BJ (cell line): Measurements from ENCODE around the gene NIP7. TPM values are rescaled to one million over a fixed set of nuclear protein-coding genes. Genes with fewer than 3 reads are reported as not detected.

Experiments
- CTCF ChIA-PET: fragments of 350-600 bp; formaldehyde crosslinking; extraction: SDS; loops from one replicate; lab custom pipeline; 2021; ENCODE audit warnings: antibody characterized with exemption, inconsistent platforms; lab: Yijun Ruan, JAX
- POLR2A ChIA-PET: fragments of 300-600 bp; sonication (Branson Sonifier 250); formaldehyde crosslinking; extraction: SDS; loops from one replicate; lab custom pipeline; 2021; ENCODE audit warnings: antibody characterized with exemption; lab: Charles Lee
- DNase-seq: peaks from one replicate; pipeline ENCODE4 v3.0.0-alpha.2; 2011; ENCODE audit warnings: low read depth
- H3K27me3 ChIP-seq: 2 replicates; pipeline ENCODE4 v1.6.0; 2011; ENCODE audit warnings: low read length; ENCODE audit not compliant: control insufficient read depth, insufficient read depth
- H3K36me3 ChIP-seq: 2 replicates; pipeline ENCODE4 v1.5.1; 2011; ENCODE audit warnings: low read length; ENCODE audit not compliant: control insufficient read depth, insufficient read depth
- H3K4me3 ChIP-seq: 2 replicates; pipeline ENCODE4 v1.5.1; 2011; ENCODE audit warnings: low read depth, mild to moderate bottlenecking, control low read depth, low read length
- CTCF ChIP-seq: IDR thresholded peaks from 2 replicates; pipeline ENCODE4 v1.5.1; 2011; ENCODE audit warnings: low read depth, mild to moderate bottlenecking, control low read depth, inconsistent platforms, low read length, moderate library complexity; ENCODE audit not compliant: insufficient read depth
- polyA plus RNA-seq: library from polyadenylated mRNA; depleted of rRNA; stranded (reverse); fragments of >200 nt; gene quantifications from 2 replicates; pipeline ENCODE4 v1.2.3, GENCODE V29; 2011

NIP7 gene
- polyA plus RNA-seq, 1 experiment = 6.4 TPM

GRCh38 chr16:69344171-69344570, 4.6 kb downstream of the NIP7 start:
- DNase-seq = no peak
- Histone ChIP-seq H3K27me3 (no peaks in the 10 kb centered on the region), H3K36me3 (peaks cover 2% of the 10 kb centered on the region; the same call in 1 of the 2 replicates), H3K4me3 (no peak overlapping the region)
- ChIA-PET POLR2A (no interaction called here), CTCF (no interaction called here)
- no peak for TF ChIP-seq CTCF

DNA sequence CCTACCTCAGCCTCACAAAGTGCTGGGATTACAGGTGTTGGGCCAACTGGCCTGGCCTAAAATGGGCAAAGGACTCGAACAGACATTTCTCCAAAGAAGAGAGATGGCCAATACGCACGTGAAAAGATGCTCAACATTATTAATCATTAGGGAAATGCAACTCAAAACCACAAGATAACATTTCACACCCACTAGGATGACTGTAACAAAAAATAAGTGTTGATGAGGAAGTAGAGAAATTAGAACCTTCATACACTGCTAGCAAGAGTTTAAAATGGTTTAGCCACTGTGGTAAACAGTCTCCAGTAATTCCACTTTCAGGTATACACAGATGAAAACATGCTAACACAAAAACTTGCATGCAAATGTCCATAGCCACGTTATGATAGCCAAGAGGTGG, 6.4 kb downstream of the NIP7 start:
- ChIA-PET CTCF (no interaction called here), POLR2A (no interaction called here)
- DNase-seq = no peak
- Histone ChIP-seq H3K4me3 (no peak overlapping the region), H3K36me3 (peaks cover 2% of the 10 kb centered on the region; the same call in 1 of the 2 replicates), H3K27me3 (no peaks in the 10 kb centered on the region)
- no peak for TF ChIP-seq CTCF

- no peak overlapping the region for H3K4me3 ChIP-seq
- POLR2A ChIA-PET = no interaction called here
- no peaks in the 10 kb centered on the region for H3K36me3 ChIP-seq
- CTCF ChIA-PET = interaction anchor here (0.6 kb wide), 1 partner anchor 50 kb away, joined by 3 read pairs; no protein-coding TSS in a partner anchor
- no peaks in the 10 kb centered on the region for H3K27me3 ChIP-seq
- no peak for DNase-seq
- TF ChIP-seq CTCF = no peak
Observed at GRCh38 chr16:69346683-69347082, 7.1 kb downstream of the NIP7 start.

DNA sequence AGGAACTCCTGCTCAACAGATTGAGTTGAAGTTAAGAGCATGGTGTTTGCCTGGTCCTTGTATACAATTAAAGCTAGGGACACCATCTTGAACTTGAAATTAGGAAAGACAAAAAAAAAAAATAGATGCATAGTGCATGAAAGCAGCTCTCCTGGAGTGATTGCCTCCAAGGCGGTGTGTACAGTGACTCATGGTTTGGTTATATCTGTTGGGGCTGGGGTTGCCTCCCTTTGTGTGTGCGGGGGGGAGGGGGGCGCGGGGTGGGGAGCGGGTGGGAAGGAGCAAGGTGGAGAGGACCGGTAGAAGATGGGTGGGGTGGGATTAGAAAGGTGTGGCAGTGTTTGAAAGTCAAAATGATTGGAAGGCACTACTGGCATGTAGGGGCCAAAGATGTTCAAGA, 8.7 kb downstream of the NIP7 start:
- TF ChIP-seq CTCF = no peak
- CTCF ChIA-PET = no interaction called here
- Histone ChIP-seq H3K4me3 (no peak overlapping the region), H3K27me3 (no peaks in the 10 kb centered on the region), H3K36me3 (no peaks in the 10 kb centered on the region)
- no peak for DNase-seq
- POLR2A ChIA-PET = no interaction called here

GRCh38 chr16:69349536-69349935, 10.0 kb downstream of the NIP7 start:
- no peak overlapping the region for H3K4me3 ChIP-seq
- no peaks in the 10 kb centered on the region for H3K27me3 ChIP-seq
- TF ChIP-seq CTCF = no peak
- ChIA-PET CTCF (no interaction called here), POLR2A (no interaction called here)
- no peaks in the 10 kb centered on the region for H3K36me3 ChIP-seq
- no peak for DNase-seq
